RWPE1 (cell line): ENCODE measurements around the gene DIP2B.
A peak's percentile ranks its signal among the peaks of the same experiment; 100 is the strongest.
"Not testable (repeated sequence)": the region's sequence is repeated elsewhere in the genome, so short reads cannot be mapped to it uniquely, and the experiment has no call there.

Experiments used
- CTCF ChIA-PET: fragments of 350-600 bp; sonication (Branson Sonifier 250); formaldehyde crosslinking; extraction: SDS; loops from one replicate; lab custom pipeline; 2021; lab: Yijun Ruan, JAX
- POLR2A ChIA-PET: fragments of 400-600 bp; formaldehyde crosslinking; extraction: SDS; loops from one replicate; lab custom pipeline; 2020; ENCODE audit warnings: antibody characterized with exemption; ENCODE audit not compliant: low non-redundant PET; lab: Yijun Ruan, JAX
- DNase-seq: peaks from one replicate; pipeline ENCODE4 v3.0.0; 2012; ENCODE audit warnings: low spot score
- H3K27ac ChIP-seq: fragments of 450-650 bp; 2 replicates; pipeline ENCODE4 v1.5.1; 2017
- CTCF ChIP-seq: fragments of 450-650 bp; conservative IDR thresholded peaks from 2 replicates; pipeline ENCODE4 v1.5.1; 2017; ENCODE audit warnings: low read depth, mild to moderate bottlenecking

The DIP2B gene

GRCh38 chr12:50765095-50765911 is 260.5 kb downstream of the DIP2B start:
- POLR2A ChIA-PET = interaction anchor here (1.0 kb wide), 2 partner anchors 21 to 318 kb away, joined by 3 read pairs; no protein-coding TSS in a partner anchor
- peak; percentile 62 for DNase-seq
- peak; percentile 79 for TF ChIP-seq CTCF
- CTCF ChIA-PET = interaction anchor here (0.6 to 1.4 kb wide), 4 partner anchors 8 to 478 kb away, joined by 3 to 6 read pairs (median 4); no protein-coding TSS in a partner anchor
- peak overlapping the region; percentile 95 for H3K27ac ChIP-seq

- DNase-seq = no peak
- no peak overlapping the region for H3K27ac ChIP-seq
- POLR2A ChIA-PET = no interaction called here
- TF ChIP-seq CTCF = no peak
- CTCF ChIA-PET = no interaction called here
Measured at GRCh38 chr12:50768391-50768790, 263.6 kb downstream of the DIP2B start.

GRCh38 chr12:50768813-50769212 is 264.0 kb downstream of the DIP2B start:
- POLR2A ChIA-PET, CTCF ChIA-PET, H3K27ac ChIP-seq, DNase-seq: not testable (repeated sequence)

- no peak overlapping the region for H3K27ac ChIP-seq
- DNase-seq = no peak
- ChIA-PET CTCF (no interaction called here), POLR2A (interaction anchor here (0.6 kb wide), 1 partner anchor 262 kb away, joined by 3 read pairs; no protein-coding TSS in a partner anchor)
- TF ChIP-seq CTCF = no peak
Measured at GRCh38 chr12:50771409-50771808, 266.6 kb downstream of the DIP2B start.

GRCh38 chr12:50772470-50772869 is 267.7 kb downstream of the DIP2B start:
- no peak for TF ChIP-seq CTCF
- no peak for DNase-seq
- H3K27ac ChIP-seq = peak overlapping the region; percentile 24; the same call in 1 of the 2 replicates
- CTCF ChIA-PET = no interaction called here
- POLR2A ChIA-PET = no interaction called here

GRCh38 chr12:50772877-50773276 is 268.1 kb downstream of the DIP2B start:
- ChIA-PET CTCF (no interaction called here), POLR2A (no interaction called here)
- peak overlapping the region; percentile 89; the same call in 1 of the 2 replicates for H3K27ac ChIP-seq
- TF ChIP-seq CTCF = no peak
- DNase-seq = no peak

- no peak for TF ChIP-seq CTCF
- CTCF ChIA-PET = interaction anchor here (0.6 kb wide), 1 partner anchor 15 kb away, joined by 3 read pairs; no protein-coding TSS in a partner anchor
- no peak overlapping the region for H3K27ac ChIP-seq
- DNase-seq = no peak
- POLR2A ChIA-PET = interaction anchor here (0.6 kb wide), 1 partner anchor 299 kb away, joined by 6 read pairs; no protein-coding TSS in a partner anchor
Measured at GRCh38 chr12:50775251-50775650, 270.5 kb downstream of the DIP2B start.
